ENCODE results near the gene RHBDL3. TPM values are rescaled to one million over a fixed set of nuclear protein-coding genes. Genes with fewer than 3 reads are reported as not detected.

The RHBDL3 gene
- total and polyA plus RNA-seq, 2 of the 8 experiments (the other 6 are each of a cell fraction or from before 2014, with no cell fraction given): 9.6 to 12.2 TPM

DNA sequence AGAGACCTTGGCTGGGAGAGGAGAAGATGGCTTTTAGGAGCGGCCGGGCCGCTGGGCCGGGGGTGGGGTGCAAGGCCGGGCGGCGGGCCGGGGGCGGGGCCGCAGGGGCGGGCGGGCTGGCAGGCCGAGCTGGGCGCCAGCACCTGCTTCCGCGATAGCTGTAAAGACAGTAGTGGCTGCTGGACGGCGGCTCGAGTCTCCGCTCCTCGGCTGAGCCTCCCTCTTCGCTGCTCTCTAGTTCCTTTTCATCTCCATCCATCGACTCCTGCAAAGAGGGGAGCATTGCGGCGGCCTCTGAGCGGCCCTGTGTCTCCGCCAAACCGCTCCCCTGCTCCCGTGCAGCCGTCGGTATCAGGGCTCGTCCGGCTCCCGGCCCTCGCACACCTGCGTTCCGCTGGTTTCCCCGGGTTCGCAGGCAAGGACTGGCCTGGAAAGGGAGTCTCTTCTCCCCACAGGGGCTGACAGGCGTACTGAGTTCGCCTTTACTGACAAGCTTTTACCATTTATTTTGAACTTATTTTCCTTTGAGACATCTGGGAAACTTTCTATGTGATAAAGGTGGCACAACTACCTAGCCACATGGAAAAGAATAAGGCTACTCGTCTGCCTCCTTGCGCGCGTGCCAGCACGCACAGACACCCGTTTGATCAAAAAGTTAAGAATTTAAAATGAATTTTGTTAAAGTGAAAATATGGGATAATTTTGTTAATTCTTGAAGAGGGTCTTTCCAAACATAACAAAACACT, 76.4 kb downstream of the RHBDL3 start, which contains the start of gene C17orf75:
C17orf75 (minus strand) TSS at position 317 of the 746 bp plus-strand sequence; CDS start at position 283, 34 bp downstream.
- no peaks in the 10 kb centered on the region for H4K20me1 ChIP-seq (replicated peaks in 1 of 2; ENCODE audit: control insufficient read depth in 1 of 2, insufficient read depth in 2 of 2, low read length in 2 of 2)
- no peak within 1 kb of the TSS for H3K14ac ChIP-seq (ENCODE audit: insufficient read length)
- peaks cover 7% of the 10 kb centered on the region; the same call in 1 of the 2 replicates for H3K23me2 ChIP-seq (ENCODE audit: low read depth, low read length)
- peak within 1 kb of the TSS; percentile 92 for H4K5ac ChIP-seq (ENCODE audit: insufficient read length, low read depth, low read length)
- FAIRE-seq (no peak), DNase-seq (ENCODE audit: low read depth in 1 of 2, low spot score in 2 of 2) (peak in 1 of 2 experiments; percentile 90)
- peak within 1 kb of the TSS; percentile 82; the same call in 1 of the 2 replicates for H2AFZ ChIP-seq (ENCODE audit: low read length)
- H2BK20ac ChIP-seq (ENCODE audit: low read length): no peak within 1 kb of the TSS
- peak within 1 kb of the TSS; percentile 63 for H3K27ac ChIP-seq (ENCODE audit: low read depth, low read length)
- H2BK12ac ChIP-seq (ENCODE audit: low read depth, low read length): no peak within 1 kb of the TSS
- H3K79me1 ChIP-seq (ENCODE audit: low read depth, low read length): no peaks in the 10 kb centered on the region
- peaks cover 0 to 4% (median under 1%) of the 10 kb centered on the region in 4 experiments; a peak in 2 of 7 replicates for H3K4me1 ChIP-seq (replicated peaks in 1 of 4; ENCODE audit: control insufficient read depth in 3 of 4, insufficient read depth in 4 of 4, low read length in 3 of 4)
- H2BK120ac ChIP-seq (replicated peaks; ENCODE audit: low read depth, low read length): peak within 1 kb of the TSS; percentile 43
- 16% methylated on average over 31 of the region's 47 CpGs; no CpG with 5 or more reads in 1 of the 2 experiments for WGBS, 2 experiments (ENCODE audit: extremely low coverage in 1 of 2, insufficient coverage in 1 of 2, insufficient read length in 1 of 2, insufficient replicate concordance in 2 of 2, low coverage in 1 of 2, low lambda C conversion rate in 2 of 2, missing lambda C conversion rate in 1 of 2)
- H4K91ac ChIP-seq (replicated peaks; ENCODE audit: insufficient read length, low read length): peak within 1 kb of the TSS; percentile 82
- peak within 1 kb of the TSS; percentile 75 for H2BK5ac ChIP-seq (ENCODE audit: low read depth, low read length)
- H3K4ac ChIP-seq (replicated peaks; ENCODE audit: insufficient read length, low read depth, low read length): peak within 1 kb of the TSS; percentile 76
- peaks cover 0 to 20% (median 8%) of the 10 kb centered on the region in 4 experiments; a peak in 3 of 8 replicates for H3K36me3 ChIP-seq (ENCODE audit: control insufficient read depth in 2 of 4, insufficient read depth in 4 of 4, low read length in 3 of 4)
- peak within 1 kb of the TSS; percentile 91 to 97 for H3K4me2 ChIP-seq (ENCODE audit: insufficient read depth in 1 of 2, low read depth in 2 of 2, low read length in 2 of 2)
- H3K23ac ChIP-seq (ENCODE audit: insufficient read length): no peak within 1 kb of the TSS
- no peaks in the 10 kb centered on the region for H3K79me2 ChIP-seq (ENCODE audit: control insufficient read depth in 1 of 2, insufficient read depth in 2 of 2, low read length in 2 of 2)
- no peaks in the 10 kb centered on the region for H3K27me3 ChIP-seq (replicated peaks in 1 of 4; ENCODE audit: control insufficient read depth in 3 of 4, extremely low read depth in 1 of 4, insufficient read depth in 3 of 4, low read length in 3 of 4)
- no peaks in the 10 kb centered on the region for H3K9me3 ChIP-seq (ENCODE audit: insufficient read depth in 2 of 2, low read depth in 1 of 2, low read length in 1 of 2)
- H3K56ac ChIP-seq (replicated peaks; ENCODE audit: insufficient read length, low read depth, low read length): peak within 1 kb of the TSS; percentile 73
- peak within 1 kb of the TSS; percentile 90 for H3K18ac ChIP-seq (ENCODE audit: extremely low read depth, low read length)
- CTCF ChIA-PET (ENCODE audit: partially characterized antibody): interaction anchor here (1.3 to 2.8 kb wide), 2 partner anchors 14 to 22 kb away, joined by 3 to 16 read pairs; no protein-coding TSS in a partner anchor
- H3K9ac ChIP-seq (replicated peaks in 1 of 4; ENCODE audit: extremely low read depth in 1 of 4, low read depth in 3 of 4, low read length in 3 of 4): peak within 1 kb of the TSS; percentile 45 to 93 (median 84)
- H2AK5ac ChIP-seq (ENCODE audit: low read depth, low read length): peak within 1 kb of the TSS; percentile 90
- peak within 1 kb of the TSS; percentile 91 for H4K8ac ChIP-seq (ENCODE audit: extremely low read depth, insufficient read depth, low read length)
- no peak within 1 kb of the TSS; the same call in 1 of the 2 replicates for H2BK15ac ChIP-seq (ENCODE audit: low read length)
- POLR2A ChIA-PET (ENCODE audit: partially characterized antibody): interaction anchor here (0.6 to 4.4 kb wide), 7 partner anchors 9 to 102 kb away, joined by 3 to 26 read pairs (median 4); partner anchors contain the start of gene PSMD11
- H3K4me3 ChIP-seq (ENCODE audit: extremely low read depth in 1 of 4, insufficient read depth in 2 of 4, low read depth in 3 of 4, low read length in 4 of 4): peak within 1 kb of the TSS; percentile 52 to 89 (median 80)
- TF ChIP-seq RFX5 (IDR thresholded peaks at IDR 0.05; ENCODE audit: borderline replicate concordance, low read depth, low read length): no peak
- peak; percentile 89 for TF ChIP-seq CTBP2 (IDR thresholded peaks at IDR 0.05; ENCODE audit: borderline replicate concordance, insufficient read depth, insufficient read length, low read length)
- 0 out of 2 replicates have a peak, but pooled peaks have one; percentile 22 for TF ChIP-seq POU5F1 (IDR thresholded peaks at IDR 0.05; ENCODE audit: low read depth, low read length)
- TF ChIP-seq EP300 (IDR thresholded peaks at IDR 0.05; ENCODE audit: borderline replicate concordance in 1 of 2, low read depth in 2 of 2, low read length in 2 of 2): peak in 1 of 2 experiments; percentile 86; a peak in 1 of 3 replicates
- no peak for TF ChIP-seq SIRT6 (IDR thresholded peaks at IDR 0.05; ENCODE audit: low read length)
- peak; percentile 53 to 85 for TF ChIP-seq POLR2A (IDR thresholded peaks at IDR 0.05; ENCODE audit: control extremely low read depth in 1 of 2, low read depth in 2 of 2, low read length in 2 of 2)
- TF ChIP-seq, protein P1, sequence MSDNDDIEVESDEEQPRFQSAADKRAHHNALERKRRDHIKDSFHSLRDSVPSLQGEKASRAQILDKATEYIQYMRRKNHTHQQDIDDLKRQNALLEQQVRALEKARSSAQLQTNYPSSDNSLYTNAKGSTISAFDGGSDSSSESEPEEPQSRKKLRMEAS (IDR thresholded peaks at IDR 0.05): peak; percentile 80
- 0 out of 2 replicates have a peak, but pooled peaks have one; percentile 44 for TF ChIP-seq TCF12 (IDR thresholded peaks at IDR 0.05; ENCODE audit: low read depth, low read length)
- TF ChIP-seq POLR2AphosphoS5 (IDR thresholded peaks at IDR 0.05; ENCODE audit: low read depth, low read length): peak; percentile 69; the same call in 1 of the 2 replicates
- no peak for TF ChIP-seq MAFK (IDR thresholded peaks at IDR 0.05; ENCODE audit: low read depth, low read length)
- peak in 1 of 2 experiments; percentile 64; a peak in 1 of 4 replicates for TF ChIP-seq HDAC2 (IDR thresholded peaks at IDR 0.05; ENCODE audit: borderline replicate concordance in 1 of 2, low read depth in 2 of 2, low read length in 2 of 2)
